CMK (cell line): ENCODE data around the gene RIOX2.
"Not testable (repeated sequence)": the region's sequence is repeated elsewhere in the genome, so short reads cannot be mapped to it uniquely, and the experiment has no call there.

Experiments used
- DNase-seq: peaks from one replicate; pipeline ENCODE4 v3.0.0-alpha.2; 2010; ENCODE audit warnings: low read depth

Gene RIOX2

DNA sequence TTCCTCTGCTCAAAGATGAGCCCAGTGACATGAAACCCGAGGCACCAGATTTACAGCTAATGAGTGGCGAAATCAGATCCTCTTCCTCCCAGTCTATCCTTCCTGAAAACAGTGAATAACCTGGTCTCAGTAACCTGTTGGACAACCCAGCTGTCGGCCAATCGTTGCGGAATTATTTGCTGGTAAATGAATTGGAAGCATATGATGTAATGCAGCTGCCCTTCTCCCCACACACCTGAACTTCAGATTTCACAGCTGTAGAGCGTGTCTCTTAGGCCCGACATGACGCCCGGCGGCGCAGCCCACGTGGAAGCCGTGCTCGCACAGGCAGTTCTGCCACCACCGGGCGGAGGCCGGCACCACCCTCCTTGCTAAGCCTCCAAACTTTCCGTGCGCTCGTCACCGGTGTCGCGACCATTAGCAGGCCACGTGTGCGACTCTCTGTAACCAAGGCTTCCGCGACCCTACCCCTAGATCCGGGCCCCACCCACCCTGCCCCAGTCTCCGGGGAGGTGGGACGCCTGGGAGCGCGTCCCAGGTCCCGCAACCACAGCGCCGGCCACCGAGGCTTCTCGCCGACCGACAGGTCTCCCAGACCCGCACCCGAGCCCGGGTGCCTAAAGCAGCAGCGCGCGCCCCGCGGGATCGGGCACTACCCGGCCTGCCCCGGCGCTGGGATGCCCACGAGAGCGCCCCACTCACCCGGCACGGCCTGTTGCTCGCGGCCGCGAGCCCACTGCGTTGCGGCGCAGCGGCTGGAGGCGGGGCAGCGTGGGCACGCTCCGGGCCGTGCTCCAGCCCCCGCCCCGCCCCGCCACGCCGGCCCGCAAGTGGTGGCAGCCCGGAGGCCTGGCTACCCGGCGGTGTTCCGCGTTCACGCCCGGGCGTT, at the start of gene RIOX2:
TSS of gene RIOX2 (minus strand) at position 753 of the 889 bp plus-strand sequence. CDS start 4,838 bp downstream, outside the sequence.
- peak; percentile 32 for DNase-seq

DNA sequence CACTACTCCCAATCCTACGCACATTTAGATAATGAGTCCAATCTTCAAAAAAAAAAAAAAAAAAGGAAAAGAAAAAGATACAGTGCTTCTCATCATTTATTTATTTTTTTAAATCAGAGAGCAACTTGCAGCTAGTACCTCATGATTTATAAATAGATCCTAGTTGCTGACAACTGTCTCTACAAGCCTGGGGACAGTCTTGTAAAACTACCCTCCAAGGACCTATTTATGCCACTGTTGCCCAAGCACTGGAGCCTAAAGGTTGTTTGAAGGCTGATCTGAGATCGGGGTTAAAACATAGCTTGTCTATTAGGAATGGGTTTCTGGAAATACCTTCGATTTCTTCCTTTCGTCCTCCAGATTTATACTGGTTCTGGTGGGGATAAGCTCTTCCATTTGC, 48.2 kb upstream of the RIOX2 start:
- no peak for DNase-seq

DNA sequence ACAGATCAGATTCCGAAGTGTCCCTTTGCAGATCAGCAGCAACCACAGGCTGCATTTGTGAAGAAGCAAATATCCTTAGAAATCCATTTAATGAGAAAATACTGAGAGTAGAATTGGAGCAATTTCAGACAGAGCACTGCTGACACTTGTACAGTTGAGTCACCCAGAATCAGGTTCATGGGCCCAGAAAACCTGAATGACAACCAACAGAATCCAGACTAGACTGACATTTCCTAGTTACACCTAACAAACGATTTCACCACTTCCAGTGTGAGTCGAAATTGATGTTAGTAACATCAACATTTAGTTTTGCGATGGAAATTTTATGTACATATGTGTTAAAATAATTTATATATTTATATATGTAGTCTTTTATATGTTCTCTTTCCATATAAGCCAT, 46.1 kb upstream of the RIOX2 start:
- no peak for DNase-seq

DNA sequence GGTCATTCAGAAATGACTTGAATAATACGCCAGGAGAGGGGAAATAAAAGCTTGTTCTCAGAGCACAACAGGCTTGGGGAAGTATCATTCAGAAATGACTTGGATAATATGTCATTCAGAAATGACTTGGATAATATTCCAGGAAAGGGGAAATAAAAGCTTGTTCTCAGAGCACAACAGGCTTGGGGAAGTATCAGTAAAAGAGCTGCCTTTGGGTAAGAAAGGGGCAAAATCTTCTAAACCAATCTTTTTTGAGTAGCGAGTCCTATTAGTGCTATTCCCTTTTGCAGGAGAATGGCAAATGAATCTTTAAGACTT, 42.0 kb upstream of the RIOX2 start:
- DNase-seq, result no peak

DNA sequence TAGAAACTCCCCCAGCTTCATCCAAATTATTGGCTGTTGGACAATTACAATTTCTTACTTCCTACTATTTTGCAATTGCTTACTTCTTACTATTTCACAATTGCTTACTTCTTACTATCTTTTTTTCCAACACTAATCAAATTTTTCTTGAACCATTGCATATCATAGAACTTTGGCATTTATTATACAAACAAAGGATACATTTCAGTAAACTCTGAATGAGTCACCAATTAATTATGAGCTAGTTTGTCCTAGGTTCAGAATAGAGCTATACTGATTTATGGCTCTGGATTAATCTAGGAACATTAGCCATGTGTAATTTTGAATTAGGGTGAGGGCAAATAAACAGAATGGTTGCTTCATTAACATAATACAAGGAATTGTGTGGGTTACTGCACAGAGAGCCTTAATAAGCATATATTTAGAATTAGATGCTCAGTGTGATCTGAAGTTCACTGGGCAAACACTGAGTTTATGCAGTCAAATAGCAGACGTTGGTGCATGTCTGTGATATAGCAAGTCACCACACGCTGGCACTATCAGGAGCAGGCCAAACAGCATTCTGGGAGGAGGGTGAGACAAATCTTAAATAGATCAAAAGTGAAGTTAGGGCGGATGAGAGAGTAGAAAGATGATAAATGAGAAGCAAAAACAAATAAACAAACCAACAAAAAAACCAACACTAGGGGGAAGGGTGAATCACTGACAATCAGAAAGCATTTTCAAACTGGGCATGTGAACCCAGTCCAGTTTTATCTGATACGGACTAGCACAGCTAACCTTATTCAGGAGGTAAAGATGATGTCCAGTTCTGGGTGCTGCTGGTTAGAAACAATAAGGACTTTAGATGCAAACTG, 41.4 kb upstream of the RIOX2 start:
- no peak for DNase-seq

DNA sequence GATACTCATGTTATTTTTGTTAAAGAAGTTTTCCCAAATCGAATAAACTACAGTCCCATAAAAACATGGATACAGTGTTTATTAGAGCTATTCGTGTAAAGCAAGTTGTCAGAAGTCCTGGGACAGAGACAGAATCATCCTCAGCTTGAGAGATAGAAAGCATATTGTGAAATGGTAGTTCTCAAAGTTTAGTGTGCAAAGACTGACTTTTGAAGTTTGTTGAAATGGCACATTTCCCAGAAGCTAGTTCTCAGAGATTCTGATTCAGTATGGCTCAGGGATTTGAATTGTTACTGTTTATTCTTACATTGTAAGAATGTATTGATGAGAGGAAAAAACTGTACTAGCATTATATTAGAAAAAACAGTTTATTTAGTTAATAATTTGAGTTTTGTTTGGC, 40.7 kb upstream of the RIOX2 start:
- DNase-seq, result no peak

DNA sequence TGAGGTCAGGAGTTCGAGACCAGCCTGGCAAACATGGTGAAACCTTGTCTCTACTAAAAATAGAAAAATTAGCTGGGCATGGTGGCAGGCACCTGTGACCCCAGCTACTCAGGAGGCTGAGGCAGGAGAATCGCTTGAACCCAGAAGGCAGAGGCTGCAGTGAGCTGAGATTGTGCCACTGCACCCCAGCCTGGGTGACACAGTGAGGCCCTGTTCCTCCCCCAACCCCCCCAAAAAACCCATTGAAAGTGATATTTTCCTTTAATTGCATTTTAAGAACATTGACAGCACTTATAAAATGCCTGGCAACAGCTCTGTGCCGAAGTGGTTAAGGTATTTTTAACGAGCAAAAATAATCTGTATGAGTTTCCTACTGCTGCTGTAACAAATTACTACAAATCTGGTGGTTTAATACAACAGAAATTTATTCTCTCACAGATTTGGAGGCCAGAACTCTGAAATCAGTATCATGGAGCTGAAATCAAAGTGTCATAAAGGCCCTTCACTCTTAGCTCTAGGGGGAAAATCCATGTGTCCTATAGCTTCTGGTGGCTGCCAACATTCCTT, 38.7 kb upstream of the RIOX2 start:
- not testable (repeated sequence) for DNase-seq

DNA sequence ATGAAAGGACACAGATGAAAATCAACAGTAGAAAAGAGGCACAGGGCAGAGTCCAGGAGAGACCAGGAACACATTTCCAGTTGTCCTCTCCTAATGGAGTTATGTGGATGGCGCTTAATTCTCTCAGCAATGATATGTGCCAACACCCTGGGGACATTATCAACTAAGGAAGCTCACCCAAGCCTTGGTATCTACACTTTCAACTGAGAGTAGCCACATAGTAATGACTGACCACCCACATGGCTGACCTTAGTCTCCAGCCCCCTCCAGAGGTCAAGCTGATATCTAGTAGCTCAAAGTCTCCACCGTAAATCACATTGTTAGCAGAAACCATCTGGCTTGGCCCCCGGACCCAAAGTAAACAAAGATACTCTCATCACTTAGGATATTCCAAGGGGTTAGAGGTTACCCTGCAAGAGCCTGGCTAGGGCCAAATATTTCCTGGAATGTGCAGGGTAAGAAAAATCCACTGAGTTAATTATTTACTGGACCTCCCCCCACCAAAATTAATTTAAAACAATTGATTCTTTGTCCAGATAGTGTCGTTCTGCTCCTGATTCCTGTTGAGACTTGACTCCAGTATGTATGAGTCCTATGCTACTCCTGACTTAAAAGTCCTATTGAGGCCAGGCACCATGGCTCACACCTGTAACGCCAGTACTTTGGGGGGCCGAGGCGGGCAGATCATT, 38.1 kb upstream of the RIOX2 start:
- no peak for DNase-seq

DNA sequence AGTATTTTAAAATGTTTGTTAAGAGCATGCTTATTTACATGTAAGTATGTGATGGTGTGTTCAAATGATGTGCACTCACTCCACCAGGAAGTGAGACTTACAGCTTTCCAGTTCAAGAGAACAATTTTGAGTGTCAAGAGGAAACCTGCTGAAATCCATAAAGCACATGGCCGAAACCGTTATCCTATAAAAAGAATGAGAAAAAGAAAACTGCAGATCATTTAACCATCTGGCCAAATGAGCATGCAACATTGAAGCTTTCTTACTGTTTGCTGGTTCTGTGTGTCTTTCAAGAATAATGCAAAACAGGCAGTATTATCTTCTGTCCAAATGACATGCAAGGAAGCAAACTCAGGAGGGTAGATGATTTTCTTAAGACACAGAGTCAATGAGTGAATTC, 36.6 kb upstream of the RIOX2 start:
- no peak for DNase-seq

DNA sequence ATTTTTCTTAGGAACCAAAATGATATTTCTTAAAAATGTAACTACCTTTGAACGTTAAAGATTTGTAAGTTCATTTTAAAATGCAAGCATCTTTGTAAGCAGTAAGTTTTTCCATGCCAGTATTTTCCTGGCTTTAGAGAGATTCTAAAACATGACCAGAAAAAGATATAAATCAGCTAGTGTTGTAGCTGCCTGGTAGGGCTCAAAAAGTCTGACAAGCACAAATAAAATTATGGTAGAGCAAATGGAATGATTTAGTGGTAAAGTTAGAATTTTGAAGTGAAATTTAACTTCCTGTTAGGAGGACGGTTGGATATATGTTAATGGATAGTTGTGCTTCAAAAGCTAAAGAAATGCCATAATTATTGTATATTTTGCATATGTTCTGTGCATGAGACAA, 33.2 kb upstream of the RIOX2 start:
- no peak for DNase-seq

DNA sequence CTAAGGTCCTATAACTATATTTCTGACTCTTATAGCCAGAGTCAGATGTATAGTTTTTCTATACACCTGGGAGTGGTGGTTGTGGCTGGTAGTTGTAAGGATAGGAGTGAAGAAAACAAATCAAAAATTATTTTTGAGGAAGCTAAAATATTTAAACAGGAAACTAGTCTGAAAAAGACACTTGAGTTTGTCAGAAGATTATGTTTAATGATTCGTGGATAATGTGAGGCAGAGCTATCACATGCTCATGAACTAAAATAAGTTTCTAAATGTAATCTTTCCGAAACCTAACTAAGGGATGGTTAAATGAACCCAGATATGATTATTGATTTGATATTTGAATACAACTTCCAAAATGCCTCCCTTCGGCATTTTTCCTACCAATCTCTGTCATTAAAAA, 32.5 kb upstream of the RIOX2 start:
- no peak for DNase-seq

DNA sequence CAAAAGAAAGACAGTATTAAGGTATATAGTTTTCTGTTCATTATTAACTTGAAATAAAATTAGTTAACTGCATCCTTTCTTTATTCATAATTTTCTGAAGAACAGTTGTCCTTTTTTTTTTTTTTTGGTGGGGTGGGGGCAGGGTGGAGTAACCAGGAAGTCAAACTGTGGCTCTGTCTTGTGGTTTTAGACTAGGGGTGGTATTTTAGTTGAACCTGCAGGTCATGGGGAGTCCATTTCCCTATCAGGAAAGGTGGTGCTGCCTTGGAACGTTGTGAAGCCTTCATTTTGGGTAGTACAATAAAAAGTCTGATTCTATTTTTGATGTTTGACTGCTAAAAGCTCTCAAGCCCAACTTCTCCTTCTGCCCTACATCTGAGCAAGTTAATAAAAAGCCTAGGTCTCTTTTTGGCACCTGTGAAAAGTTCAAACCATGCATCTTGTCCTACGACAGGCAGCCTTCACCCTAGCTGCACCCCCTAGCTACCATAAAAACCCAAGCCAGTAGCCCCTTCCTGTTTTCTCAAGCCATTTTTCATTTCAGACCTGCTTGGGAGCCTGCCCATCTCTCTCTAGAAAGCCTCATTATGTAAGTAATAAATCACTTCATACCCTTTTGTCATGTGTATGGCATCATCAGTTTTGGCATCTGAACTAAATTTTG, 31.2 kb upstream of the RIOX2 start:
- no peak for DNase-seq

DNA sequence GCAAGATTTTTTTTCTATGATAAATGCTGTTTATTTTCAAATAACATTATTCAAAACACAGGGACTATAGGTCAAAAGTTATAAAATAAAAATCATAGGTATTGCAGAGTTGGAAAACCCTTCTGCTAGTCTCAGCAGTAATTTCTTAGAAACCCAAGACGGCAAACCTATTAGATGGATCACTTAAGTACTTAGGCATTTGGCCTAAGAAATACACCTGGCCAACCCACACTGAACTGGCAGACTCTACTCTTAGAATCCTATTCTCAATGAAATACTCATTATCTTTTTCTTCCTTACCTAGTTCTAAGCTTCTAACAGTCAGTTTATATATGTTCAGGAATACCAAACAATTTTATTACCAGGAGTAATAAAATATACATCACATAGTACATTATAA, 30.5 kb upstream of the RIOX2 start:
- no peak for DNase-seq

DNA sequence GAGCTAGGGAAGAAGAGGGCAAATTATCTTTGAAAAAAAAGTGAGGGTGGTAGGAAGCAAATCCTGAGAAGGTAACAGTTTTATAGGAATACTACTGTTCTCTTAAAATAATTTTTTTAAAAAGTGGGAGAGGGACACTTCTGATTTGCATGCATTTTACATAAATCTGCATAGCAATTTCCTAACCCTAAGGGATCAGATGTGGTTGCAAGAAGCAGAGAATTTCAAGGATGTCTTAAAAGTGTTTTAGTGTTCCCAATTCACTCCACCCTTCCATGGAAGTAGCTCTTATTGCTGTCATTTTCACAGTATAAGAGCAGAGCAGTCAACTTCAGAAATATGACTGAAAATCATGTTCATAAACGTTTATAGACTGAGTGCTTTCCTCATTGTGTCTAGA, 27.8 kb upstream of the RIOX2 start:
- DNase-seq, result no peak

DNA sequence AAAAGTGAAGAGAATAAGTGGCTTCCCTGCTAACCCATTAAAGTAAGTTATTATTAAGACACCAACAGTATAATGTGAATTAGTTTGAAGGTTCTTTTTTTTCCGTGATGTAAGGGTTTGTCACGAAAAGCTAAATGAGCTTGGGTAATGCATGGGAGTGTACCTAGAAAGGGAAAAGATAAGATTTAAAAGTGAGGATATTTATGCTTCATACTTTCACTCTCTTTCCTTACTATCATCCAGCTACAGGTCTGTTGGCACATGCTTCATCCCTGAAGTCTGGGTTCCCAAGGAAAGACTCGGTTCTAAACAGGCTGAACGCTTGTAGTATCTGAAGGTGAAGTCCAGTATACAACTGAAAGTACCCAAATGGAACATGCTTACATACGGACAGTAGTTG, 26.9 kb upstream of the RIOX2 start:
- DNase-seq, result no peak

DNA sequence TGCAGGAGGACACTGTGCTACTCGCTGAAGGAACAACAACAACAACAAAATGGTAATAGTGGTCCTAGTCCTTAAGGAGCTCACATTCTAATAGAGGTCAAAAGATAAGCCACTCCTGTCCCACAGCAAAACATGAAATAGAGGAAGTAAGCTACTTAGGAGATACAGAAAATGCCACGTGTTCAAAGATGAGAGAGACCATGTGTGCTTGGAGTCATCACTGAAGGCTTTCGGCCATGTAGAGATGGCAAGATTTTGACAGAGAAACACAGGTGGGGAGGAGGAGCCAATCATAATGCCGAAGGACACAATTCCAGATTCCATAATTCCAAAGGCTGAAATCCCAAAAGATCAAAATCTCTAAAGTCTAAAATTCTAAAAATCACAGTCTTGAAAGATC, 24.8 kb upstream of the RIOX2 start:
- DNase-seq, result no peak

DNA sequence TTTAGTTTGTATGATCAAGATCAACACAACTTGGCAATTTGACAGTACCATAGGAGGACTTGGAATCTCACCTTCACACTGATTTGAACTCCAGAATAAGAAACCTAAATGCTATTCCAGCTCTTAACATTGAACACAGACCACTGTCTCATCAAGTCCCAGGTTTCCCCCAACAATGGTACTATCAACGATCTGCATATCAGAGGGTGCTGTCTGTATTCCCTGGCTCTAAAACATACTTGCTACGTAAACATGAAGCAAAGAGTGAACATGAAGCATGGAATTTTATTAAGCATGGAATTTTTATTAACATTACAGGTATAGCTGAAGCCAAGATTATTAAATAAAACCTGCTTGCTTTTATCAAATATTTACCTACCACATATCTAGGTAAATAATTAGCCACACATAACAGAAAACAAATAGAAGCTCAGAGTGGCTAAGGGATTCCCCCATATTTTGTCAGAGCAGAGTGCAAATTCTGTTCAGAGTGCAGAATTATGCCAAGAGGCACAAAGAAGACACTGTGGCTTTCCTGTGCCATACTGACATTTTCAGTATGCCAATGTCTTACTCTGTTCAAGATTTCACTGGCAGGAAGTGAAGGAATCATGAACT, 22.2 kb upstream of the RIOX2 start:
- no peak for DNase-seq

DNA sequence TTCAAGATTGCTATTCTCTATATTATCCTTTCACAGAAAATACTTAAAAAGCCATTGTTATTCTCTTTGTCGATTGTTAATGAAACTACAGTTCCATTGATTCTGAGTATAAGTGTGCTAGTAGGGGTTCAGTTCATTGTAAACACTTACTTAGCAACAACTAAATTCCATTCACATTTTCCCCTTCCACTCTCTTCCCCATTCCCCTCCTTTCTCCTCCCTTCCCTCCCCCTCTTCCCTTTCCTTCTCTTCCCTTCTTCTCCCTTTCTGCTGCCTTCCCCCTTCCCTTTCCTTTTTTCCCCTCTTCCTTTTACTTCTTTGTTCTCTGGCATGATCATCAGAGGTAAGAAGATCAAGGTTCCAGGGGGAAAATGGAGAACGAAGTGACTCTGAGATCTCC, 21.3 kb upstream of the RIOX2 start:
- no peak for DNase-seq

DNA sequence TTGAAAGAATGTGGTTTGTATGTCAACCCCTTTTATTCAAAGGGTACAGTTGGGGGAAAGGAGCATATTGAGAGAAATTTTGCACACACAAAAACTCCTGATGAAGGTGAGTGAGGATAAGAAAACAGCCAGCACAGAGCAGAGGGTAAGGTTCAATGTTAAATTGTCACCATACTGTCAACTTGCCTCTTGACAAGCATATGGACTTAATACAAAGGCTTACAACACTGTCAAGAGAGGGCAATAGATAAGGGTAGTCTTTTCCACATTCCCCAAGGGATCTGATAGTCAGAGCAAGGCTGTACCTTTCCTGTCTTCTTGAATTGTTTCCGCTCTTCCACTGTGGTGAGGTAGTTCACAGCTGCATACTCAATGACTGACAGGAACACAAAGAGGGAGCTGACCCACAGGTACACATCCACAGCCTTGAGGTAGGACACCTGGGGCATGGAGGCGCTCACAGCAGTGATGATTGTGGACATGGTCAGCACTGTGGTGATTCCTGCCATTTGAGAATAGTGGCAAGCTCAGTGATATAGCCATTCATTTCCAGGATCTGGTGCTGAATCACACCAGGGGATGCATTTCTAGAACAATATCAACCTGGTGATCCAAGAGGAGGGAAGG, 20.4 kb upstream of the RIOX2 start:
- DNase-seq, result no peak

DNA sequence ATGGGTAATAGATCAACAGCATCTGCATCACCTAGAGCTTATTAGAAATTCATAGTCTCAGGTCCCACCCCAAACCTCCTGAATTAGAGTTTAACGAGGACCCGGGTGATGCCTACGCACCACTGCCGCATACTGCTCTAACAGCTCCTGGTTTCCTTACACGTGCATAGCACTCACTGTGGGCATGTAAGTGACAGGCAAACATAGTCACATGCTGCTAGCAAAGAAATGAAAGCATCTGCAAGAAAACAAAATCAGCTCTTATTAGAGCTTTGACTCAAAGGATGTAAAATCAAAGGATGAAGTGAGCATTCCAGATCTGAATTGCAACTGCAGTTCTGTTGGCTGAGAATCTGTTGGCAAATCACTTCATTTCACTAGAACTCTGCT, 19.1 kb upstream of the RIOX2 start:
- DNase-seq, result no peak
